ENCODE data around the gene CDKL1. TPM values are rescaled to one million over a fixed set of nuclear protein-coding genes. Genes with fewer than 3 reads are reported as not detected.
"Not testable (repeated sequence)": the region's sequence is repeated elsewhere in the genome, so short reads cannot be mapped to it uniquely, and the experiment has no call there.

The CDKL1 gene
- total RNA-seq, 2 experiments from 2014 or later = 5.3 to 8.8 TPM

GRCh38 chr14:50379563-50379962 is 17.1 kb downstream of the CDKL1 start:
- Mint-ChIP-seq H3K4me1 (no peaks in the 10 kb centered on the region), H3K36me3 (ENCODE audit: low read depth) (no peaks in the 10 kb centered on the region), H3K4me3 (no peak overlapping the region), H3K27me3 (no peaks in the 10 kb centered on the region), H3K9me3 (no peaks in the 10 kb centered on the region), H3K27ac (no peak overlapping the region)
- ChIA-PET POLR2A (interaction anchor here (2.3 kb wide), 1 partner anchor 16 kb away, joined by 7 read pairs; no protein-coding TSS in a partner anchor), CTCF (no interaction called here)
- DNase-seq = no peak

GRCh38 chr14:50377550-50378085 is 19.1 kb downstream of the CDKL1 start:
- ChIA-PET CTCF (no interaction called here), POLR2A (no interaction called here)
- no peak overlapping the region for H3K27ac Mint-ChIP-seq
- peaks cover 3% of the 10 kb centered on the region for H3K27me3 Mint-ChIP-seq
- H3K36me3 Mint-ChIP-seq (ENCODE audit: low read depth) = no peaks in the 10 kb centered on the region
- no peak overlapping the region for H3K4me3 Mint-ChIP-seq
- no peak for DNase-seq
- H3K4me1 Mint-ChIP-seq = no peaks in the 10 kb centered on the region
- H3K9me3 Mint-ChIP-seq = no peaks in the 10 kb centered on the region

GRCh38 chr14:50375760-50376159 is 20.9 kb downstream of the CDKL1 start:
- ChIA-PET POLR2A (no interaction called here), CTCF (no interaction called here)
- H3K4me3 Mint-ChIP-seq = no peak overlapping the region
- peaks cover 3% of the 10 kb centered on the region for H3K27me3 Mint-ChIP-seq
- no peak overlapping the region for H3K27ac Mint-ChIP-seq
- no peaks in the 10 kb centered on the region for H3K9me3 Mint-ChIP-seq
- no peak for DNase-seq
- no peaks in the 10 kb centered on the region for H3K4me1 Mint-ChIP-seq
- H3K36me3 Mint-ChIP-seq (ENCODE audit: low read depth) = no peaks in the 10 kb centered on the region

DNA sequence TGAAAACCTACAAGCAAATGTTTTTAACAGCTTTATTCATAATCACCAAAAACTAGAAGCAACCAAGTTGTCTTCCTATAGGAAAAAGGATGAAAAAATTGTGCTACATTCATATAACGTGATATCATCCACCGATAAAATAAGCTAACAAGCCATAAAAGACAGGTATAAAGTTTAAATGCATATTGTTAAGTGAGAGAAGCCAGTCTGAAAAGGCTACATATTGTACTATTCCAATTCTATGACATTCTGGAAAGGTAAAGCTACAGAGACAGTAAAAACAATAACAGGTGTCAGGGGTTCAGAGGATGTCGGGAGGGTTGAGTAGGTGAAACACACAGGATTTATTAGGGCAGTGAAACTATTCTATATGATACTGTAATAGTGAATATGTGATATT is 22.7 kb downstream of the CDKL1 start:
- H3K4me3 Mint-ChIP-seq = no peak overlapping the region
- ChIA-PET CTCF (no interaction called here), POLR2A (interaction anchor here (0.9 to 1.2 kb wide), 3 partner anchors 10 to 13 kb away, joined by 3 to 4 read pairs (median 3); no protein-coding TSS in a partner anchor)
- peaks cover 3% of the 10 kb centered on the region for H3K27me3 Mint-ChIP-seq
- no peaks in the 10 kb centered on the region for H3K9me3 Mint-ChIP-seq
- DNase-seq = no peak
- no peaks in the 10 kb centered on the region for H3K4me1 Mint-ChIP-seq
- H3K36me3 Mint-ChIP-seq (ENCODE audit: low read depth) = no peaks in the 10 kb centered on the region
- no peak overlapping the region for H3K27ac Mint-ChIP-seq

GRCh38 chr14:50371546-50371945 is 25.1 kb downstream of the CDKL1 start:
- Mint-ChIP-seq H3K4me1 (peaks cover 2% of the 10 kb centered on the region), H3K4me3 (no peak overlapping the region), H3K27me3 (peaks cover 5% of the 10 kb centered on the region), H3K36me3 (ENCODE audit: low read depth) (no peaks in the 10 kb centered on the region), H3K9me3 (no peaks in the 10 kb centered on the region), H3K27ac (no peak overlapping the region)
- POLR2A ChIA-PET = no interaction called here
- DNase-seq = no peak
- CTCF ChIA-PET = no interaction called here

DNA sequence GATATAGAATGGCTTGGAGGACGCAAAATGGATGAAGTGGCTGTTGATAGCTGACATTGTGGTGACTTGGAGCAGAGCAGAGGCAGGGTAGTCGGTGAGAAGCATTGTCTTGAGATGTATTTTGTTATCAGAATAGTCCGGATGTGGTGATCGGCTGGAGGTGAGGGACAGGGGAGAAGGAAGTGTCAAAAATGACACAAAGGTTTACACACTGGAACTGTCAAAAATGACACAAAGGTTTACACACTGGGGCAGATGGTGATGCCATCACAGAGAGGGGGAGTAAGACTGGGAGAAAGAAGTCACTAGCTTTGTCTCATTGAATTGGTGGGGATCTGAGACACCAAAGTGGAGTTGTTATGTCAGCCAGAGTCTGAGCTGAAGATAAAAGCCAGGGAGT is 30.1 kb downstream of the CDKL1 start:
- no peak for DNase-seq
- H3K27ac Mint-ChIP-seq = no peak overlapping the region

DNA sequence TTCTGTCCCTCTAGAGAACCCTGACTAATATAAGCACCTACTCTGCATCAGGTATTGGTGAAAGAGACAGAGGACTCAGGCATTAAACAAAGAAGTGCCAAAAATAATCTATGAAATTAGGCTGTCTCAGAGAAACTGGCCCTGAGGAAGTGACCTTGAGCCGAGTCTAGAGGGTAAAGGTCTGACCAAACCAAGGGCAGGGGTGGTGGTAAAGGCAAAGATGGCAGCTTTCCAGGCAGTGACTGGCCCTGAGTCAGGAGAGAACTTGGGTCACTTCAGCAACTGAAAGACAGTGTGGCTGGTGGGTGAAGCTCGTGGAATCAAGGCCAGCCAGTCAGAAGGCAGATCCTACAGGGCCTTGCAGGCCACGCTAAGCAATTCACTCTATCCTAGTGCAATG is 30.6 kb downstream of the CDKL1 start:
- Mint-ChIP-seq H3K27ac (no peak overlapping the region), H3K9me3 (peaks cover 3% of the 10 kb centered on the region), H3K4me1 (peaks cover 25% of the 10 kb centered on the region), H3K4me3 (no peak overlapping the region), H3K27me3 (peaks cover 4% of the 10 kb centered on the region), H3K36me3 (ENCODE audit: low read depth) (peaks cover 7% of the 10 kb centered on the region)
- no peak for DNase-seq
- CTCF ChIA-PET = interaction anchor here (0.6 to 4.7 kb wide), 2 partner anchors 45 to 390 kb away, joined by 4 to 26 read pairs; no protein-coding TSS in a partner anchor
- POLR2A ChIA-PET = interaction anchor here (1.4 kb wide), 1 partner anchor 54 kb away, joined by 3 read pairs; the partner anchor contains the start of genes DMAC2L and L2HGDH

More for the DNA sequence above, 30.1 kb downstream of the CDKL1 start:
- Mint-ChIP-seq H3K4me1 (peaks cover 25% of the 10 kb centered on the region), H3K9me3 (peaks cover 3% of the 10 kb centered on the region), H3K36me3 (ENCODE audit: low read depth) (peaks cover 7% of the 10 kb centered on the region), H3K27me3 (peaks cover 4% of the 10 kb centered on the region), H3K4me3 (no peak overlapping the region)
- CTCF ChIA-PET = interaction anchor here (0.6 to 4.7 kb wide), 2 partner anchors 46 to 389 kb away, joined by 4 to 26 read pairs; no protein-coding TSS in a partner anchor
- POLR2A ChIA-PET = interaction anchor here (1.4 kb wide), 1 partner anchor 54 kb away, joined by 3 read pairs; the partner anchor contains the start of genes DMAC2L and L2HGDH

- H3K4me1 Mint-ChIP-seq = peaks cover 25% of the 10 kb centered on the region
- CTCF ChIA-PET = interaction anchor here (4.7 kb wide), 1 partner anchor 45 kb away, joined by 26 read pairs; no protein-coding TSS in a partner anchor
- H3K36me3 Mint-ChIP-seq (ENCODE audit: low read depth); H3K4me3 Mint-ChIP-seq; H3K27me3 Mint-ChIP-seq; DNase-seq; H3K27ac Mint-ChIP-seq; H3K9me3 Mint-ChIP-seq: not testable (repeated sequence)
- POLR2A ChIA-PET = interaction anchor here (1.4 kb wide), 1 partner anchor 53 kb away, joined by 3 read pairs; the partner anchor contains the start of genes DMAC2L and L2HGDH
Observed at GRCh38 chr14:50365572-50365971, 31.1 kb downstream of the CDKL1 start.

DNA sequence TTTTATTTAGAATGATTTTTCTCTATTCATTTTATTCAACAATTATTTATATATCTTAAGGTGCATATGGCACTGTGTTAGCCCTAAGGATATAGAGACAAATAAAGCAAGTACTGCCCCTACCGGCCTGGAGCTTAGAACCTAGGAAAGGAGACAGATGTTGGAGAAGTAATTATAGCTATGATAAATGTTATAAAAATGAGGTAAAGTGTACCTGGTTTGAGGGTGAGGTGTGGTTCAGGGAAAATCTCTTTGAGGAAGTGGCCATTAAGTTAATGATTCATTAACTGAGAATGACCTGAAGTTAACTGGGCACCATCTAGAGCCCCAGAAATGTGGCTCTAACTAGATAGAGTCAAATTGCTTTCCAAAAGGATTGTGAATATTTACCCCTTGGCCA is 31.9 kb downstream of the CDKL1 start:
- peaks cover 9% of the 10 kb centered on the region for H3K36me3 Mint-ChIP-seq (ENCODE audit: low read depth)
- POLR2A ChIA-PET = interaction anchor here (1.0 to 3.1 kb wide), 6 partner anchors 9 to 30 kb away, joined by 3 to 23 read pairs (median 6); partner anchors contain the start of gene CDKL1
- peaks cover 4% of the 10 kb centered on the region for H3K27me3 Mint-ChIP-seq
- peaks cover 25% of the 10 kb centered on the region for H3K4me1 Mint-ChIP-seq
- CTCF ChIA-PET = interaction anchor here (4.7 kb wide), 1 partner anchor 44 kb away, joined by 26 read pairs; no protein-coding TSS in a partner anchor
- DNase-seq = no peak
- peaks cover 3% of the 10 kb centered on the region for H3K9me3 Mint-ChIP-seq
- H3K27ac Mint-ChIP-seq = no peak overlapping the region
- no peak overlapping the region for H3K4me3 Mint-ChIP-seq

GRCh38 chr14:50363714-50364111 is 33.0 kb downstream of the CDKL1 start:
- CTCF ChIA-PET = interaction anchor here (1.9 to 4.7 kb wide), 2 partner anchors 43 to 51 kb away, joined by 6 to 26 read pairs; partner anchors contain the start of genes DMAC2L and L2HGDH
- Mint-ChIP-seq H3K4me3 (peak overlapping the region; percentile 79), H3K27ac (peak overlapping the region; percentile 90), H3K36me3 (ENCODE audit: low read depth) (peaks cover 9% of the 10 kb centered on the region), H3K27me3 (peaks cover 4% of the 10 kb centered on the region), H3K4me1 (peaks cover 25% of the 10 kb centered on the region), H3K9me3 (peaks cover 3% of the 10 kb centered on the region)
- POLR2A ChIA-PET = interaction anchor here (0.9 to 3.1 kb wide), 20 partner anchors 10 to 743 kb away, joined by 3 to 32 read pairs (median 5); partner anchors contain the start of genes CDKL1, DMAC2L, L2HGDH and MAP4K5
- DNase-seq = peak; percentile 73

DNA sequence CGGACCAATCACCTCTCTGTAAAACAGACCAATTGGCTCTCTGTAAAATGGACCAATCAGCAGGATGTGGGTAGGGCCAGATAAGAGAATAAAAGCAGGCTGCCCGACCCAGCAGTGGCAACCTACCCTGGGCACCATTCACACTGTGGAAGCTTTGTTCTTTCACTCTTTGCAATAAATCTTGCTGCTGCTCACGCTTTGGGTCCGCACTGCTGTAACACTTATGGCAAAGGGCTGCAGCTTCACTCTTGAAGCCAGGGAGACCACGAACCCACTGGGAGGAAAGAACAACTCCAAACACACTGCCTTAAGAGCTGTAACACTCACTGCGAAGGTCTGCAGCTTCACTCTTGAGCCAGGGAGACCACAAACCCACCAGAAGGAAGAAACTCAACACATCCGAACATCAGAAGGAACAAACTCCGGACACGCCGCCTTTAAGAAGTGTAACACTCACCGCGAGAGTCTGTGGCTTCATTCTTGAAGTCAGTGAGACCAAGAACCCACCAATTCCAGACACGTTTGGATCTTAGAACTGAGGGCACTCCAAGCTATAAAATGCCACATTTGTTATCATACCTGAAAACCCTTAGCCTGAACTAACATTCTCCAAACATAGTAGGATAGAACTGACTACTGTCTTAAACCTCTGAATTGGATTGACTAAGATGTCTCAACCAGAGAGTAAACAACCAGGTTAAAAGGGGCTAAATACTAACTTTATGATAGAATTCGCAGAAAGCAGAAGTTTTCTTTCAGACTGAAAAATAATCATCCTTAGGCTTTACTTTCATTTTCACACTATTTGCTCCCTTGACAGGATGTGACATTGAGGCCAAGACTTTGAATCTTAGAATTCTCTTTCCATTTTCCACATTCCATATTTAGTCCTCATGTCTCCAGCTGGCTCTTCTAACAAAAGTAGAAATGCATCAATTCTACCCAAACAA is 33.6 kb downstream of the CDKL1 start:
- Mint-ChIP-seq H3K4me1 (peaks cover 25% of the 10 kb centered on the region), H3K27ac (peak overlapping the region; percentile 90)

More for the DNA sequence above, 33.6 kb downstream of the CDKL1 start:
- Mint-ChIP-seq H3K4me3 (peak overlapping the region; percentile 79), H3K36me3 (ENCODE audit: low read depth) (peaks cover 12% of the 10 kb centered on the region), H3K27me3 (peaks cover 4% of the 10 kb centered on the region), H3K9me3 (peaks cover 3% of the 10 kb centered on the region)
- CTCF ChIA-PET = interaction anchor here (1.1 to 4.7 kb wide), 3 partner anchors 13 to 51 kb away, joined by 5 to 26 read pairs (median 6); partner anchors contain the start of genes DMAC2L and L2HGDH
- POLR2A ChIA-PET = interaction anchor here (0.7 to 3.1 kb wide), 25 partner anchors 10 to 1498 kb away, joined by 3 to 32 read pairs (median 4); partner anchors contain the start of genes CDKL1, DMAC2L, GNG2 and L2HGDH
- DNase-seq = peak; percentile 61

Measured in activated CD4-positive, alpha-beta memory T cell treated with anti-CD3 and anti-CD28 coated beads, Interleukin-2, amount 10 ng/mL, durations not matched to agents 7 days and 5 days (primary cell).